Activated T-helper 2 cell treated with anti-CD3 and anti-CD28 coated beads, Interferon-gamma antibody, Interleukin-2, Interleukin-4, amounts not matched to agents 10 μg/mL and 5 μg/mL and 100 μg/mL, durations not matched to agents 14 hours and 24 hours and 36 hours (primary cell): ENCODE data around the gene MXRA7. TPM values are rescaled to one million over a fixed set of nuclear protein-coding genes. Genes with fewer than 3 reads are reported as not detected.
A peak's percentile ranks its signal among the peaks of the same experiment; 100 is the strongest.
"Not testable (repeated sequence)": the region's sequence is repeated elsewhere in the genome, so short reads cannot be mapped to it uniquely, and the experiment has no call there.

Experiments
- DNase-seq: peaks from one replicate; pipeline ENCODE4 v3.0.0; 2021; ENCODE audit warnings: low spot score
- H3K27ac Mint-ChIP-seq: one replicate; pipeline ENCODE4 v1.8.0; 2021; ENCODE audit warnings: mixed read lengths
- H3K27me3 Mint-ChIP-seq: one replicate; pipeline ENCODE4 v1.8.0; 2021; ENCODE audit warnings: low read depth, mixed read lengths
- H3K36me3 Mint-ChIP-seq: one replicate; pipeline ENCODE4 v1.8.0; 2021; ENCODE audit warnings: low read depth, mixed read lengths
- H3K4me1 Mint-ChIP-seq: one replicate; pipeline ENCODE4 v1.8.0; 2021; ENCODE audit warnings: low read depth, mixed read lengths
- H3K4me3 Mint-ChIP-seq: one replicate; pipeline ENCODE4 v1.8.0; 2021; ENCODE audit warnings: low read depth, mild to moderate bottlenecking, moderate library complexity, mixed read lengths
- H3K9me3 Mint-ChIP-seq: one replicate; pipeline ENCODE4 v1.8.0; 2021; ENCODE audit warnings: mixed read lengths
- intact Hi-C: fragments of 100-400 bp; cut with micrococcal nuclease; formaldehyde crosslinking; loops from one replicate; pipeline ENCODE4 v1.15.1; 2023
- total RNA-seq: library from RNA; stranded (reverse); gene quantifications from 2 replicates; pipeline ENCODE4 v1.2.3, GENCODE V29; 2022

MXRA7 gene
- total RNA-seq, 1 donor from 2014 or later, result 8.5 TPM

- H3K4me3 Mint-ChIP-seq, result peak overlapping the region; percentile 97
- H3K27ac Mint-ChIP-seq, result peak overlapping the region; percentile 35
- H3K4me1 Mint-ChIP-seq, result peaks cover 29% of the 10 kb centered on the region
- peaks cover 74% of the 10 kb centered on the region for H3K36me3 Mint-ChIP-seq
- no peak for DNase-seq
- intact Hi-C loops, result loop anchor here (10.0 kb wide), 2 partner anchors 722 to 1392 kb away; partner anchors contain the start of gene TMC6
- no peaks in the 10 kb centered on the region for H3K9me3 Mint-ChIP-seq
- no peaks in the 10 kb centered on the region for H3K27me3 Mint-ChIP-seq
Measured at GRCh38 chr17:76732734-76733617, 22.2 kb upstream of the MXRA7 start.

- H3K4me3 Mint-ChIP-seq, result peak overlapping the region; percentile 97
- H3K27me3 Mint-ChIP-seq, DNase-seq, H3K9me3 Mint-ChIP-seq: not testable (repeated sequence)
- intact Hi-C loops, result loop anchor here (10.0 kb wide), 2 partner anchors 723 to 1393 kb away; partner anchors contain the start of gene TMC6
- peaks cover 79% of the 10 kb centered on the region for H3K36me3 Mint-ChIP-seq
- H3K4me1 Mint-ChIP-seq, result peaks cover 35% of the 10 kb centered on the region
- peak overlapping the region; percentile 17 for H3K27ac Mint-ChIP-seq
Measured at GRCh38 chr17:76731800-76732733, 21.3 kb upstream of the MXRA7 start.

GRCh38 chr17:76727745-76728456, 17.1 kb upstream of the MXRA7 start:
- H3K4me1 Mint-ChIP-seq, result peaks cover 28% of the 10 kb centered on the region
- no peaks in the 10 kb centered on the region for H3K9me3 Mint-ChIP-seq
- H3K27me3 Mint-ChIP-seq, result no peaks in the 10 kb centered on the region
- peak overlapping the region; percentile 91 for H3K4me3 Mint-ChIP-seq
- intact Hi-C loops, result loop anchor here (2.0 to 5.0 kb wide), 2 partner anchors 17 to 951 kb away; partner anchors contain the start of gene MXRA7
- peaks cover 73% of the 10 kb centered on the region for H3K36me3 Mint-ChIP-seq
- DNase-seq, result no peak
- peak overlapping the region; percentile 93 for H3K27ac Mint-ChIP-seq

GRCh38 chr17:76726776-76727718, 16.3 kb upstream of the MXRA7 start, which contains the start of gene METTL23:
METTL23 (plus strand) TSS chr17:76726839; CDS start chr17:76729711, 2,872 bp downstream.
- peaks cover 29% of the 10 kb centered on the region for H3K4me1 Mint-ChIP-seq
- H3K9me3 Mint-ChIP-seq, result no peaks in the 10 kb centered on the region
- peak within 1 kb of the TSS; percentile 93 for H3K27ac Mint-ChIP-seq
- no peak for DNase-seq
- H3K27me3 Mint-ChIP-seq, result no peaks in the 10 kb centered on the region
- intact Hi-C loops, result loop anchor here (1.0 to 5.0 kb wide), 5 partner anchors 10 to 950 kb away; partner anchors contain the start of genes MXRA7 and SRSF2
- peaks cover 73% of the 10 kb centered on the region for H3K36me3 Mint-ChIP-seq
- H3K4me3 Mint-ChIP-seq, result peak within 1 kb of the TSS; percentile 91

GRCh38 chr17:76726231-76726775, 15.5 kb upstream of the MXRA7 start, which contains the start of gene JMJD6:
JMJD6 (minus strand) TSS chr17:76726606; CDS start chr17:76726475, 131 bp downstream.
- Mint-ChIP-seq H3K36me3 (peaks cover 73% of the 10 kb centered on the region), H3K27ac (peak within 1 kb of the TSS; percentile 93), H3K9me3 (no peaks in the 10 kb centered on the region), H3K4me3 (peak within 1 kb of the TSS; percentile 91), H3K27me3 (no peaks in the 10 kb centered on the region), H3K4me1 (peaks cover 27% of the 10 kb centered on the region)
- intact Hi-C loops, result loop anchor here (1.0 to 5.0 kb wide), 5 partner anchors 11 to 949 kb away; partner anchors contain the start of genes MXRA7 and SRSF2
- peak; percentile 96 for DNase-seq

GRCh38 chr17:76725580-76726230, 14.9 kb upstream of the MXRA7 start:
- Mint-ChIP-seq H3K9me3 (no peaks in the 10 kb centered on the region), H3K27me3 (no peaks in the 10 kb centered on the region), H3K27ac (peak overlapping the region; percentile 92), H3K4me1 (peaks cover 26% of the 10 kb centered on the region), H3K4me3 (peak overlapping the region; percentile 91), H3K36me3 (peaks cover 78% of the 10 kb centered on the region)
- intact Hi-C loops, result loop anchor here (1.0 to 5.0 kb wide), 5 partner anchors 10 to 948 kb away; partner anchors contain the start of genes MXRA7 and SRSF2
- DNase-seq, result peak; percentile 65

GRCh38 chr17:76723812-76724211, 13.0 kb upstream of the MXRA7 start:
- no peak for DNase-seq
- Mint-ChIP-seq H3K9me3 (no peaks in the 10 kb centered on the region), H3K27me3 (no peaks in the 10 kb centered on the region), H3K4me3 (no peak overlapping the region), H3K36me3 (peaks cover 81% of the 10 kb centered on the region), H3K27ac (no peak overlapping the region), H3K4me1 (peaks cover 21% of the 10 kb centered on the region)
- intact Hi-C loops, result no loop called here

GRCh38 chr17:76722977-76723376, 12.2 kb upstream of the MXRA7 start:
- peaks cover 21% of the 10 kb centered on the region for H3K4me1 Mint-ChIP-seq
- intact Hi-C loops, DNase-seq, H3K9me3 Mint-ChIP-seq, H3K27me3 Mint-ChIP-seq: not testable (repeated sequence)
- peaks cover 87% of the 10 kb centered on the region for H3K36me3 Mint-ChIP-seq
- peak overlapping the region; percentile 12 for H3K27ac Mint-ChIP-seq
- peak overlapping the region; percentile 30 for H3K4me3 Mint-ChIP-seq

GRCh38 chr17:76722279-76722678, 11.5 kb upstream of the MXRA7 start:
- Mint-ChIP-seq H3K27ac (no peak overlapping the region), H3K9me3 (no peaks in the 10 kb centered on the region), H3K4me3 (no peak overlapping the region), H3K4me1 (peaks cover 15% of the 10 kb centered on the region), H3K27me3 (no peaks in the 10 kb centered on the region), H3K36me3 (peaks cover 83% of the 10 kb centered on the region)
- no peak for DNase-seq
- intact Hi-C loops, result no loop called here

GRCh38 chr17:76721463-76721862, 10.7 kb upstream of the MXRA7 start:
- Mint-ChIP-seq H3K36me3 (peaks cover 90% of the 10 kb centered on the region), H3K4me1 (peaks cover 15% of the 10 kb centered on the region), H3K4me3 (no peak overlapping the region), H3K9me3 (no peaks in the 10 kb centered on the region), H3K27me3 (no peaks in the 10 kb centered on the region), H3K27ac (no peak overlapping the region)
- intact Hi-C loops, result no loop called here
- no peak for DNase-seq
